ENCODE measurements around the gene KCNJ9. TPM values are rescaled to one million over a fixed set of nuclear protein-coding genes. Genes with fewer than 3 reads are reported as not detected.

The KCNJ9 gene
- total and polyA plus RNA-seq, 2 donors (not counting 1 experiment from before 2014, with no cell fraction given) = not detected

GRCh38 chr1:160130486-160130885, 49.1 kb downstream of the KCNJ9 start:
- Mint-ChIP-seq H3K4me1 (no peaks in the 10 kb centered on the region), H3K9me3 (ENCODE audit: insufficient read depth) (no peaks in the 10 kb centered on the region), H3K4me3 (no peak overlapping the region), H3K27ac (no peak overlapping the region), H3K27me3 (peaks cover 34% of the 10 kb centered on the region)
- no peak overlapping the region for H3K27ac ChIP-seq (ENCODE audit: low read length in 2 of 2)
- TF ChIP-seq CTCF (IDR thresholded peaks at IDR 0.05) (no peak), EZH2 (IDR thresholded peaks at IDR 0.05; ENCODE audit: borderline replicate concordance, insufficient read depth, low read depth, low read length, poor library complexity, severe bottlenecking) (no peak)
- peaks cover 0 to 11% (median 2%) of the 10 kb centered on the region in 4 experiments for H3K27me3 ChIP-seq (replicated peaks in 1 of 4; ENCODE audit: control extremely low read depth in 1 of 4, control insufficient read depth in 3 of 4, insufficient read depth in 4 of 4, low read length in 3 of 4)
- no peak overlapping the region for H3K4me2 ChIP-seq (replicated peaks; ENCODE audit: low read depth, low read length, poor library complexity, severe bottlenecking)
- H3K4me1 ChIP-seq (ENCODE audit: control insufficient read depth in 2 of 2, insufficient read depth in 2 of 2, low read length in 2 of 2) = no peaks in the 10 kb centered on the region
- intact Hi-C loops (cut with micrococcal nuclease) = no loop called here
- POLR2A ChIA-PET = no interaction called here
- H4K20me1 ChIP-seq (ENCODE audit: control insufficient read depth, insufficient read depth, low read length, poor library complexity, severe bottlenecking) = no peaks in the 10 kb centered on the region
- H3K9me3 ChIP-seq (ENCODE audit: control extremely low read depth in 1 of 3, control insufficient read depth in 2 of 3, insufficient read depth in 1 of 3, low read length in 2 of 3) = no peaks in the 10 kb centered on the region
- H3K4me3 ChIP-seq (ENCODE audit: control extremely low read depth in 1 of 5, extremely low read depth in 1 of 5, insufficient read depth in 1 of 5, low read depth in 2 of 5, low read length in 4 of 5) = no peak overlapping the region
- DNase-seq (no peak), ATAC-seq (ENCODE audit: low read depth) (no peak)
- no peak overlapping the region for H2AFZ ChIP-seq (ENCODE audit: insufficient read depth, low read depth, low read length, poor library complexity, severe bottlenecking)
- no peak overlapping the region for H3K9ac ChIP-seq (ENCODE audit: low read length)
- no peaks in the 10 kb centered on the region for H3K36me3 ChIP-seq (replicated peaks in 1 of 2; ENCODE audit: control extremely low read depth in 1 of 2, control insufficient read depth in 1 of 2, extremely low read depth in 1 of 2, insufficient read depth in 2 of 2, low read length in 1 of 2)
- no peaks in the 10 kb centered on the region for H3K79me2 ChIP-seq (ENCODE audit: control insufficient read depth, insufficient read depth, low read length)
- CTCF ChIA-PET = interaction anchor here (0.6 to 0.9 kb wide), 2 partner anchors 22 to 49 kb away, joined by 3 read pairs; partner anchors contain the start of gene KCNJ9
- WGBS (ENCODE audit: insufficient coverage) = 100% methylated on average over 5 of the region's 5 CpGs

GRCh38 chr1:160130939-160131338, 49.6 kb downstream of the KCNJ9 start:
- Histone ChIP-seq H3K4me3 (ENCODE audit: control extremely low read depth in 1 of 5, extremely low read depth in 1 of 5, insufficient read depth in 1 of 5, low read depth in 2 of 5, low read length in 4 of 5) (no peak overlapping the region), H3K4me2 (replicated peaks; ENCODE audit: low read depth, low read length, poor library complexity, severe bottlenecking) (no peak overlapping the region)

More at GRCh38 chr1:160130939-160131338, 49.6 kb downstream of the KCNJ9 start:
- Histone ChIP-seq H3K27ac (ENCODE audit: low read length in 2 of 2) (no peak overlapping the region), H3K27me3 (replicated peaks in 1 of 4; ENCODE audit: control extremely low read depth in 1 of 4, control insufficient read depth in 3 of 4, insufficient read depth in 4 of 4, low read length in 3 of 4) (peaks cover 0 to 11% (median 2%) of the 10 kb centered on the region in 4 experiments), H3K36me3 (replicated peaks in 1 of 2; ENCODE audit: control extremely low read depth in 1 of 2, control insufficient read depth in 1 of 2, extremely low read depth in 1 of 2, insufficient read depth in 2 of 2, low read length in 1 of 2) (no peaks in the 10 kb centered on the region), H4K20me1 (ENCODE audit: control insufficient read depth, insufficient read depth, low read length, poor library complexity, severe bottlenecking) (no peaks in the 10 kb centered on the region), H3K4me1 (ENCODE audit: control insufficient read depth in 2 of 2, insufficient read depth in 2 of 2, low read length in 2 of 2) (no peaks in the 10 kb centered on the region), H3K9ac (ENCODE audit: low read length) (no peak overlapping the region), H3K9me3 (ENCODE audit: control extremely low read depth in 1 of 3, control insufficient read depth in 2 of 3, insufficient read depth in 1 of 3, low read length in 2 of 3) (no peaks in the 10 kb centered on the region), H3K79me2 (ENCODE audit: control insufficient read depth, insufficient read depth, low read length) (no peaks in the 10 kb centered on the region), H2AFZ (ENCODE audit: insufficient read depth, low read depth, low read length, poor library complexity, severe bottlenecking) (no peak overlapping the region)
- TF ChIP-seq EZH2 (IDR thresholded peaks at IDR 0.05; ENCODE audit: borderline replicate concordance, insufficient read depth, low read depth, low read length, poor library complexity, severe bottlenecking) = no peak
- TF ChIP-seq CTCF (IDR thresholded peaks at IDR 0.05) = no peak
- intact Hi-C loops (cut with micrococcal nuclease) = no loop called here
- DNase-seq (no peak), ATAC-seq (ENCODE audit: low read depth) (no peak)
- no CpG with 5 or more reads among the region's 1 CpG for WGBS (ENCODE audit: insufficient coverage)
- peaks cover 35% of the 10 kb centered on the region for H3K27me3 Mint-ChIP-seq
- no peaks in the 10 kb centered on the region for H3K4me1 Mint-ChIP-seq
- no peak overlapping the region for H3K4me3 Mint-ChIP-seq
- CTCF ChIA-PET = interaction anchor here (0.6 kb wide), 1 partner anchor 50 kb away, joined by 3 read pairs; the partner anchor contains the start of gene KCNJ9
- H3K27ac Mint-ChIP-seq = no peak overlapping the region
- POLR2A ChIA-PET = no interaction called here
- H3K9me3 Mint-ChIP-seq (ENCODE audit: insufficient read depth) = no peaks in the 10 kb centered on the region
